Measurements from ENCODE around the gene MED13L.

The MED13L gene

DNA sequence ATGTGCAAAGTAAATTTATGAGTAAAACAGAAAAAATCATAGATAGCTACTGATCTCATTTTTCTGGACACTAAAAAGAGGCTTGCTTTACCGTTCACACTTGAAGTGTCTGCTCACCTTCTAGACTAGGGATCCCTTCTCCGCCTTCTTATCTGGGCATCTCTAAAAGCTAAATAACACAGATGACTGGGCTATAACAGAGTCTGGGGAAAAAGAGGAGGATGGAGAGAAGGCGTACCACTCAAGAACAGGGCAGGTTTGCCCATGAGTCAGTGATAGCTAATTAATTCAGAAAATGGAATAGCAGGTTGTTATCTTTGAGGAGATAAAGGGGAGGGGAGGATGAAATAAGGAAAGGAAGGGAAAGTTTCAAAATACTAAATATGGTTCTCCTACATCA is 185.3 kb downstream of the MED13L start:
- DNase-seq (ENCODE audit: low read depth in 2 of 2), result no peak

DNA sequence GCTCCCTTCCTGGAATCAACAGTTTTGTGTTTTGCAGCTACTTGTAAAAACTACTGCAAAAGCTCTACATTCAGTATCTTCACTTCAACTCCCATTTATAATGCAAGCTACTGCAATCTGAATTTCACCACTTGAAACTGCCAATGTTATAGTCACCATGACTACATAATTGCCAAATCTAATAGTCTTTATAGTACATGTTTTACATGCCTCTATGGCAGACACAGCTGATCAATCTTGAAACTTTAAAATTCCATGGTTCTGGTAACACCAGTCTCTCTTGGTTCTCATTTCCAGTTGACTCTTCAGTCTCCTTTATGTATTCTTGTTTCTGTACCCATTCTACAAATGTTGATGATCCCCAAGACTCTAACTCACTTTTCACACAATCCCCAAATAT is 185.9 kb downstream of the MED13L start:
- no peak for DNase-seq (ENCODE audit: low read depth in 2 of 2)

DNA sequence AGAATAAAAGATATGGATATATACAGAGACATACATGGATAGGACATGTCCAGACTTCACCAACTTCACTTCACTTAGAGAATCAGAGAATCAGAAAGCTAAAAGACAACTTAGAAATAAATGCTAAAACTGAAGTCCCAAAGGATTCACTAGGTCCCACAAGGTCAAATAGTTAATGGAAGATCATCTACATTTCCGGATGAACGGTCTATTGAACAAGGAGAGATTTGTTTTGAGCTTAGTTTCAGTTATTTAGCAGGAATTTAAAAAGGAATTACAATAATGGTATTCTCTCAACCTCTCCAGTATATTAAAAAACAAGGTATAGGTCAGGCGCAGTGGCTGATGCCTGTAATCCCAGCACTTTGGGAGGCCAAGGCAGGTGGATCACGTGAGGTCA is 187.0 kb downstream of the MED13L start:
- no peak for DNase-seq (ENCODE audit: low read depth in 2 of 2)

DNA sequence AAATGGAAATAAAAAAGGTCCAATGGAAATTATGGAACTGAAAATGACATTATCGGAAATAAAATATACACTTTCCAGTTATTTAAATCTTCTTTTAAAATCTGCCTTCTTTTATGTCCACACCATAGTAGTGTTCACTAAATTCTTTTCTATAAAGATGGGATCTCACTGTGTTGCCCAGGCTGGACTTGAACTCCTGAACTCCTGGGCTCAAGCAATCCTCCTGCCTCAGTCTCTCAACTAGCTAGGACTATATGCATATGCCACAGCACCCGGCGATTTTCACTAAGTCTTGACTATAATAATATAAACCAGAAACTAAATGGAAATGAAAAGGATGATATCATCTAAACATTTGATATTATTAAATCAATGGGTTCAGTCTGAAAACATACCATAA is 188.4 kb downstream of the MED13L start:
- no peak for DNase-seq (ENCODE audit: low read depth in 2 of 2)

DNA sequence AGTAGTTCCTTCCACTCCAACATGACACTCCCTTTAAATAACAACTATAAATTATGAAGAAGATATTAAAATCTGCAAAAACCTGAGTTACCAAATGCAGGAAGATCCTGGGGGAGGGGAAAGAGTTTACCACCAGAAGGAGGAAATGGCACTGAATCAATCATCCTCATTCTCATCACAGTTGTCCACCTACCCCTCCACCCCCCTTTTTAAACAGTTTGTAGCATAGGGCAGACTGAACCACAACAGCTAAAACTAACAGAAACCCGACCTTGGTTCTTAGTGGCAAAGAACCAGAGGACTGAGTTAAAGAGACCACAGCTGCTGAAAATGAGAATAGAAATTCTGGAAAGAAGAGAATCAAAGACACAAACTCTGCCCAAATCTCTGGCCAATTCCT is 189.5 kb downstream of the MED13L start:
- DNase-seq (ENCODE audit: low read depth in 2 of 2), result no peak

DNA sequence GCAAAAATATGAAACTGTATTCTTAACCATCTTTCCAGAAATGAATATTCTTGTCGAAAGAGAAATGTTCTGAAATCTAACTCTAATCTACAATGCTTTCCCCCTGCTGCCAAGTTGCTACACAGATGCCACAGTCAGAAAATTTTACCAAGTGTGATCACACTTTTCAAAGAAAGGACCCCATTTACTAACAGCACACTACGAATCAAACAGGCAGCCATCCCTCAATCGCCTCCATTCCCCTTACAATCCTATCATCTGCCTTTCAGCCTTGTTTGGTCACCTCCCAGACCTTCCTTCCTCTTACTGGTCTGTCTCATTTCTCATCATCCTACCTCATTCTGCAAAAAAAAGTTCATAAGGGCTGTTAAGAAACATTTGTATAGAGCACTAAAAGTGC is 190.1 kb downstream of the MED13L start:
- DNase-seq (ENCODE audit: low read depth in 2 of 2), result no peak

DNA sequence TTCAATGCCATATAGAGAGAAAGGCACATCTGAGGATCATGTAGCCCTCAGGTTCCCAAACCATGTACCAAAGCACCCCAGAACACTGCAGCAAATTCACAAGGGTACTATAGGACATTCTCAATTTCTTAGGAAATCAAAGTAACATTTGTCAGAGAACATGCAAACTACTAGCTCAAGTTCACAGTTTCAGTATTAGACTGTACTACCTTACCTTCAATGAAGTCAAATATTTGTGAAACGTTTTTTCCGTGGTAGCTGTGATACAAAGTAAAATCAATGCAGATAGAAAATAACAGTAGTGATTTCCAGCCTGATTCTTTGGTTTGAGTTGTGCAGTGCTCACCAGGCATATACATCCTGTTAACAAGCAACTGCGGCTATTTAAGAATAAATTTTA is 197.1 kb downstream of the MED13L start:
- DNase-seq (ENCODE audit: low read depth in 2 of 2), result no peak

DNA sequence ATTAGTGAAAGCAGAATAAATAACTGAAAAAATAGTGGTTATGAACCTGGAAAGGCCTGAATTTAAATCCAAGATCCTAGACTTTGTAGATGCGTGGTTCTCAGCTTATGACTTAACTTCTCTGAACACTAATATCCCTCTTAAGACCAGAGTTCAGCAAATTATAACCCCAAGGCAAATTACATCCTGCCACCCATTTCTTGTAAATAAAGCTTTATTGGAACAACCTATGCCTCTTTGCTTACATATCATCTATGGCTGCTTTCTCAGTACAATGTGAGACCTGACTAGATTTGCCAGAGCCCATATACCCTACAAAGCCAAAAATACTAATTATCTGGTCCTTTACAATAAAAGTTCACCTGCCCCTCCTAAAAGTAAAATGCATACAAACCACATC is 199.1 kb downstream of the MED13L start:
- no peak for DNase-seq (ENCODE audit: low read depth in 2 of 2)

DNA sequence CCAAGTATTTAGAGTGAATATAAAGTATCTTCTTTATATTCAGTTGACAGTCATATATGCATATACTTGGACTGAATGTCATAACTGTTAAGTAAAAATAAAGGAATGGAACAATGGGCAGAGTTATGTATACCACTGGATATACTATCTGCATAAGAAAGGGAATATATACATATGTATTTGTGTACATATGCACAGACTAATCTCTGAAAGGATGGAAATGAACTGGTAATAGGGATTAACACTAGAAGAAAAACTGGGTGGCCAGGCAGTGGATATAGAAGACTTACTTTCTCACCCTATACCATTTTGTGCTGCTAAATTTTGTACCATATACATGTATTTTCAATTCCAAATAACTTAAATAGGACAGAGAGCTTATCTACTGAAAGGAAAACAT is 200.1 kb downstream of the MED13L start:
- no peak for DNase-seq (ENCODE audit: low read depth in 2 of 2)

DNA sequence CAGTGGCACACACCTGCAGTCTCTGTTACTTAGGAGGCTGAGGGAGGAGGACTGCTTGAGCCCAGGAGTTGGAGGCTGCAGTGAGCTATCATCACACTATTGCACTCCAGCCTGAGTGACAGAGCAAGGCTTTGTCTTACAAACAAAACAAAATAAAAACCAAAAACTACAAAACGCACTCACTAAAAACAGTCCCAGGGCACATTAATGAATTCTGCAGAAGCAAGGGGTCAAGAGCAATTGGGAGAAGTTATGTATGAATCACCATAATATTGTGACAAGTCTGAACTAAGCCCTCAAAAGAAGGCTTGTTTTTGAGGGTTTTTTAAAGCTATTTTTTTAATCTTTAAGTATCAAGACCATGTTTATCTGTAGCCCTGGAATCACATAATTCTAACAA is 201.1 kb downstream of the MED13L start:
- DNase-seq (ENCODE audit: low read depth in 2 of 2), result no peak

DNA sequence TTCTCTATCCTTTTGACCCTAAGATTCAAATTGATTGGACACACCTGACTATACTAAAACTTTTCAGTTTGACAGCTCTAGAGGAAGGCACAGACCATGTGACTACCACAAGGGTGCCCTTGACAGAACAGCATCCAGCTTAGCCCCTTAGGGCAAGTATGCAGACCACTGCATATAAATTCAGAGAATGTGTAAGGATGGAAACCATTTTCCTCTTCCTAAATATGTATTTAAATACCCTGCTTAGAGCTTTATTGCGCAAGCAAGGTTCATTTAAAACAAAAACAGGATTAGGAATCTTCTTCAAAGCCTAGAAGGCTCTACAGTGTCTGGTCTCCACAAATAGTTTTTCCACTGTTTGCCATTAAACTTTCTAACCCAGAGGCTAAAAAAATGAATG is 202.8 kb downstream of the MED13L start:
- DNase-seq (ENCODE audit: low read depth in 2 of 2), result no peak

DNA sequence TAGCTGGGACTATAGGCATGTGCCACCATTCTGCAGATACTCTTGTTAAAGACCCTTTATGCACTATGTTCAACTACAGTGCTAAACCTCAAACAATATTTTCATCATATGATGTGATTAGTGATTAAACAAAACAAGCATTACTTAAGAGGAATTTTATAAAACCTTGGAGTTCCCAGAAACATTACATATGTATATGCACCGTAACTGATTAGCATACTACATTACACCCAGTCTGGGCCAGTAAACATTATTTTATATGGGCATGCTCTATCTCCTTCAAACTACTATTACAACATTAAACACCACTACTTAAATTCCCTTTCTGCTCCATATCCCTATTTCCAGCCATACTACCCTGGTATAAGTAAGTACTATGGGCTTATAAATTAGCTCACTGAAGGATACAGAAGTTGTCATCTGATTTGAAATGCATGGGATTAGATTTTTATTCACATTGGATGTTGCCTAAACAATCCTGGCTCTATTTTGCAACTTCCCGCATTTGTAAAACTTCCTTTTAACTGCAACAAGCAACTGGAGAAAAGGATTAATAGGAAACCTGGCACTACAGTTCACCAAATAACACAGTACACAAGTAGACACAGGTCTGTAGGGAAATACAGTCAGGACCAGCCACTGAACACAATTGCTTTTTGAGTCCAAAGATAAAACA is 205.8 kb downstream of the MED13L start:
- DNase-seq (ENCODE audit: low read depth in 2 of 2), result no peak

DNA sequence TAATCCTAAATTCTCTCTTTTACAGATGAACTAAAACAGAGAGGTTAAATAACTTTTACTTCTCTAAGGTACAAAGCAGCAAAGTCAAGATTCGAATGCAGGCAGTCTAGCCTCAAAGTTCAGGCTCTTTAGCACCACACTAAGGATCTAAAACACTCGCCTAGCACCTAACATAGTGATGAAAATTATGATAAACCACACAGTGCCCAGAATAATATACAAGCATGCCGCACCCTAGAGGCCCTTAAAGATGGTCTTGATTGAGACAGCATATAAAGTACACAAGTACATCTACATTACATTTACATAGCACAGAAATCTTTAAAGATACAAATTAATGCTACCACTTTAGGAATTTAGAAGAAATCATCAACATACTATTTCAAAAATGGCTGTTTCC is 207.0 kb downstream of the MED13L start:
- DNase-seq (ENCODE audit: low read depth in 2 of 2), result no peak

DNA sequence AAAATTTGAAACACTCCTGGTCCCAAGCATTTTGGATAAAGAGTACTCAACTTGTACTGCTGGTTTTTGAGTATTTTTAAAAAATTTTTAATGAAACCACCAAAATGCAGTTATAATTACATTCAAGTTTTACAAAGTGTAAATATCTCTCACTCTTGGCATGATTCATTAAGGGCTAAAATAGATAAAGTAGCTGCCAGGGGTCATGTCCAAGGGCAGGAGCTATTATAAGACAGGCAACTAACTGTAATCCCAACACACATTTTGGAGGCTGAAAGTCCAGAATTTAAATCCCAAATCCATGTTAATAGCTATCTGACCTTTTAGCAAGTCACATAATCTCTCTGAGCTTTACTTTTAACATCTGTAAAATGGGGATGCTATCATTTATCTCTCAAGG is 207.6 kb downstream of the MED13L start:
- DNase-seq (ENCODE audit: low read depth in 2 of 2), result no peak

DNA sequence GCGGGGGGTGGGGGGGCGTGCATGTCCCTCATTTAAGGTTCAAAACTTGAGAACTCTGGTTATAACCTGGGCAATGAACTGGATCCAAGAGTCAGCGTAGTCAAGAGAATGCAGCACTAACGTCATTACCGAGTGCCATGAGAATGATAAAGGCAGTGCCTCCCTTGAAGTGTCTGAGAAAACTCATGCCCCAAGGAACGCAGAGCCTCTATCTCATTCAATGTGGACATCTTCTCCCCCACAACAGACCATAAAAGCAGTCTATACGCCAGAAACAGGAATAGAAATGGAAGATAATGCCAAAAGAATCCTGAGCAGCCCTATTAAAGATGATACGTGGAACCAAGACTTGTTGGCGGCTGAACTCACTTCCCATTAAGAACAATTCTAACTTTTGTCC is 208.6 kb downstream of the MED13L start:
- no peak for DNase-seq (ENCODE audit: low read depth in 2 of 2)

DNA sequence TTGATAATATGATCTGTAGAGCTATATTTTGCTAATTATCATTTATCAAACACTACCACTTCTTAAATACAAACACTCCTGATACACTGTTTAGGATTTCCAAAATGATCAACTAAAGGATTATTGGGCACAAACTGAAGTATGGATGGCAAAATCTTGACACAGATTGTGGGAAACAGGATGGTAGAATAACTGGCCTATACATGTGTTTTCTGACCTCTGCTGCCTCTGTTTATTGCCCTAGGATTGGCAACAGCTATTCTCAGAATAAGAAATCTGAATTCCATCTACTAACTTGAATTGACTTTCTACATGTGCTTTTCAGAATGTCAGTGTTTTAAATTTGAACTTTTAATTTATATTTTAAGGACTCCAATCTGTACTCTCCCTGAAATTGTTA is 209.1 kb downstream of the MED13L start:
- no peak for DNase-seq (ENCODE audit: low read depth in 2 of 2)

DNA sequence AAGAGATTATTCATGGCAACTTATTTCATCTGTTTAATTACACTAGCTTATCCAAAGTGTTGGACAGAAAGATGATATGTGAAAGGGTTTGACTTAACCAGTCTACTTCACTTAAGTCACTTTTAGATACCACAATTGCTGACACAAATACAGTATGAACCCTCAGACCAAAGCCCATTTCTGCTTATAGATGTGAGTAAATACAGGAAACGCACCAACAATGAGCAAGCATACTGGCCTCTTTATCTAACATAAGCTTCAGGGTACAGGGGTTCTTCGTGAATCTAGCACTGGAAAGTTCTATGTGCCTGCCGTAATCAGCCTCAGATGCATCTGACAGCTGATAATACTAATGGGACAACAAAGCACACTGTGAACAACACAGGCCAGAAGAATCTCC is 209.6 kb downstream of the MED13L start:
- DNase-seq (ENCODE audit: low read depth in 2 of 2), result no peak

DNA sequence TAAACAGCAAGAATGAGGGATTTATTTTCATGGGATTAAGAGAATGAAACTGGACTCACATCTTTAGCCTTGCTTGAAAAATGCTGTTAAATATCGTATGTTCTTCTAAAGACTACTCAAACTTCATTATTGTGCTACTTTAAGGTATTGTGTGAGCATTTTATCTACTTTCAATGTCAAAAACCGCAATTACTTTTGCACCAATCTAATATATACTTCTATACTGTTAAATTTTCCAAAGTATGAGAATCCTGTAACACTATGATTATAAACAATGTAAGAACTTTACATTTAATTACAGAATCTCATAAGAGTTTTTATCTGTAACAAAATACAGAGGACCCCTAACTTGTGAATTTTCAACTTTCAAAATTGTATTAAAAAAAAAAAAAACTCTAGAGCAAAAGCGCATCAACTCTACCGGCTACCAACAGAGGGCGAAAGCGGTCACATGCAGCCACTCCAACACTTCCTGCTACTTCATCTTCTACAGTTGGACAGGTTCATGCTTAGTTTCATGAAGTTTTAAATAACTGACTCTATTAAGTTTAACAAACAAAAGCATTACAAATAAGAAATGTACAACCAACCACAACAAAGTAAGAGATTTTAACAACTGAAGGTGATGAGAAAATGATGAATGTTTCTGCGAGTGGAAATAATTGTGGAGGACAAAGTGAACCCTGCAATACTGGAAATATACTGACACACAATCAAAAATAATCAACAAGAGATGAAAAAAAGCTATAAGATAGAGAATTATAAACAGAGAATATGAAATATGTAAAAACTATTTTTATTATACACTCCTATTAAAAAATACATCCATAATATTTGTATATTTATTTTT is 210.9 kb downstream of the MED13L start:
- no peak for DNase-seq (ENCODE audit: low read depth in 2 of 2)

DNA sequence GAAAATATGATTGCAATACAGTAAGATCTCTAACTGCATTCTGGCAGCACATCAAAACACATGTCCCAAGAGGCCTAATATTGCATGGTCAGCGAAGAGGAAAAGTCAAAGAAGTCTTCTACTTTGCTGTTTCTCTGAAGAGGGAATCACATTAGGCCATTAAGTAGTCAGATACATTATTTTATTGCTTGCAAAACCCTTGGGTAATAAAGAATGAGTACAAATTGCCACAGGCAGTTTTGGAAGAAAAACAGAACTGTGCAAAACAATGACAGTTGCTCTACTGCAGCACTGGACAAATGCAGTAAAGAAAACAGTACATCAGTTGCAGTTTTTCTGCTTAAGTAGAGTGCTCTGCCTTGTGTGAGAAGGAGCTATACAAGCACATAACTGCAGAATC is 211.9 kb downstream of the MED13L start:
- DNase-seq (ENCODE audit: low read depth in 2 of 2), result no peak

DNA sequence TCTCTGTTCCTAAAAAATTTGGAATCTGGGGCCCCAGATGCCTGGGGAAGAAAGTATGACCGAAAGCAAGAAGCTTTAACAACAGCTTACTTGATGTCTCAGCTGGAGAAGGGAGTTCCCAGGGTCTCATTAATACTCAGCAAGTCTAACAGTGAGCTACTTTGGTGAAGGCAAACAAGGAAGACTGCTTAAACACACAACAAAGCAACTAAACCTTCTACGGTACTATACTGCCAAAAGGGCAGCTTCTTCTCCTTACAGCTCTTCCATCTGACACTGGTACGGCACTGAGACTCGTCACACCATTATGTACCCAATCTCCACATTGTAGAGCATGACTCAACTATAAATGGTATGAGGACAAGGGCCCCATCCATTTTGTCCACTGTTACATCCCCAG is 213.0 kb downstream of the MED13L start:
- no peak for DNase-seq (ENCODE audit: low read depth in 2 of 2)

DNA sequence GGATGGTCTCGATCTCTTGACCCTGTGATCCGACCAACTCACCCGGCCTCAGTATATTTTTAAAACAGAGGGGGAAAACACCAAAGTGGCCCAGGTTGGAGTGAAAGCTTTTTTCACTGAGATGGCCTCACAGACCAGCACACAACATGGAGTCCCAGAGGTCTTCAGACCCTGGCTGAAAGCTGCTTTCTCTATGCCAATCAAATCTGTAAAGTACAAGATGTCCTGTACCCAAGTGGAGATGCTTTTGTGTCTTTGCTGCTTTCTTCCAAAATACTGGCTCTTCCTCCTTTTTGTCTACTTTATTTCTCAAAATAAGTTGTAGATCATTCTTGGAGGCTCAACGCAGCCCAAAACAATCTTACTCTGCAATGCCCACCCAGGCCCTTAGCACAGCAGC is 214.8 kb downstream of the MED13L start:
- no peak for DNase-seq (ENCODE audit: low read depth in 2 of 2)

DNA sequence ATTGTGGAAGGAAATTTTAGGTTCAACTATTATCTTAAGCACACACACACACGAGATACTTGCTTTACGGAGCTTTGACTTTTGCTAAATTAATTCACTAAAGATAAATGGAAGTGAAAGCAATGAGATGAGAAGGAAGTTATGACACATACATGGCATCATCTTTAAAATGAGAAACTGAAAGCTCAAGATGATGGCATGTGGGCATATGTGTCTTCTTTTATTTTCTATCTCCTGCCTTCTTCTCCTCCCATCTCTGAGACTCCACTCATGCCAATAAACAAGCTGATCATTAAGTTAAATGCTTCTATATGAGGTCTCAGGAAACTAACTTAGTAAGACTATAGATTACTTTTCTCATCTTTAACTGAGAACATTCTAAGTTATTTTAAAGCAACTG is 216.7 kb downstream of the MED13L start:
- DNase-seq (ENCODE audit: low read depth in 2 of 2), result no peak

DNA sequence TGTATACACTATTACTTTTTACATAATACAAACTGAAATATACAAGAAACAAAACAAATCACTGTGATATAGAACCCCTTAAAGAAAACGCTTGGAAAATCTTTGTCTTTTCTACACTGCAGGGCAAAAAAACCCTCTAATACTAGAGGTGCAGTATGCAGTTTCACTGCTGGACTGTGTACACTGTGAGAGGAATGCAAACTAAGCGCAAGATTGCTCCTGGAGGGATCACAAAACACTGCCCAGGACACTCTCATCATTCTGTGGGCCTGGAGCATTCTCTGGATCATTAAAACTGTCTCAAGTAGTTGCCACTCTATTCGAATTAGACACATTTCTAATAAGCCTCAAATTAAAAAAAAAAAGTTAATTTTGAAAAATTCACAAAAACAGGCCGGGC is 217.6 kb downstream of the MED13L start:
- no peak for DNase-seq (ENCODE audit: low read depth in 2 of 2)

DNA sequence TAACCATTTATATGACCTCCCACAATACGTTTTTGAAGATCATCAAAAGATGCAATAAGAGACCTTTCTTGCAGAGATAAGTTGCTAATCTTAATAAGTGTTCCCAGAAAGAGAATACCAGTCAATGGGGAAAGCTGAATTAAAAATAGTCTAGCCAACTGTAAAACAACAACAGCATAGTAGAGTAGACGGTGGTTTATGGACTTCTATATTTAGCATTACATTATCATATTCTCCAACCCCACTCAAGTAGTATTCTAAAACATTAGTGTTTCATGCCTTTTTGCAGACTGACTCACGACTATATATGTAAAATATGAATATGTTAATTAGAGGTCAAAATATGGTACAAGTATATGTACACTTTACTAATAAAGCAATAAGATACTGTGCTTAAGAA is 218.9 kb downstream of the MED13L start:
- no peak for DNase-seq (ENCODE audit: low read depth in 2 of 2)

Measured in fibroblast of skin of left quadriceps (primary cell).